Head of caudate nucleus (tissue), 42 donors: ENCODE measurements around the gene SHANK3.
"Not testable (repeated sequence)": the region's sequence is repeated elsewhere in the genome, so short reads cannot be mapped to it uniquely, and the experiment has no call there.

Source experiments
- DNase-seq, 42 donors: peaks; one replicate each; pipeline versions ENCODE4 v3.0.0 to v3.0.0-alpha.2; 2020 to 2021; ENCODE audit warnings: mixed read lengths in 7 of 42
- intact Hi-C: fragments of 100-400 bp; cut with DNase I; formaldehyde crosslinking; loops from one replicate; pipeline ENCODE4 v1.15.0; 2022

SHANK3 gene

GRCh38 chr22:50643021-50643820, 29.4 kb upstream of the SHANK3 start:
- DNase-seq, result peak in 2 of 42 donors; percentile 5 to 24
- intact Hi-C loops, result not testable (repeated sequence)

DNA sequence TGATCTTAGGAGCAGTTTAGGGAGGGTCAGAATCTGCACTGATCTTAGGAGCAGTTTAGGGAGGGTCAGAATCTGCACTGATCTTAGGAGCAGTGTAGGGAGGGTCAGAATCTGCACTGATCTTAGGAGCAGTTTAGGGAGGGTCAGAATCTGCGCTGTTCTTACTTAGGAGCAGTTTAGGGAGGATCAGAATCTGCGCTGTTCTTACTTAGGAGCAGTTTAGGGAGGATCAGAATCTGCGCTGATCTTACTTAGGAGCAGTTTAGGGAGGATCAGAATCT, 28.9 kb upstream of the SHANK3 start:
- intact Hi-C loops, result not testable (repeated sequence)
- peak in 1 of 42 donors; percentile 6 for DNase-seq

DNA sequence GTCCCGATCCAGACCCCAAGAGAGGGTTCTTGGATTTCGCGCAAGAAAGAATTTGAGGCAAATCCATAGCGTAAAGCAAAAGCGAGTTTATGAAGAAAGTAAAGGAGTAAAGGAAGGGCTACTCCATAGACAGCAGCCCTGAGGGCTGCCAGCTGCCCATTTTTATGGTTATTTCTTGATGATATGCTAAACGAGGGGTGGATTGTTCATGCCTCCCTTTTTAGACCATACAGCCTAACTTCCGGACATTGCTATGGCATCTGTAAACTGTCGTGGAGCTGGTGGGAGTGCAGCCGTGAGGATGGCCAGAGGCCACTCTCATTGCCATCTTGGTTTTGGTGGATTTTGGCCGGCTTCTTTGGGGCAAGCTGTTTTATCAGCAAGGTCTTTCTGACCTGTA, 19.4 kb upstream of the SHANK3 start:
- intact Hi-C loops, result no loop called here
- no peak for DNase-seq

DNA sequence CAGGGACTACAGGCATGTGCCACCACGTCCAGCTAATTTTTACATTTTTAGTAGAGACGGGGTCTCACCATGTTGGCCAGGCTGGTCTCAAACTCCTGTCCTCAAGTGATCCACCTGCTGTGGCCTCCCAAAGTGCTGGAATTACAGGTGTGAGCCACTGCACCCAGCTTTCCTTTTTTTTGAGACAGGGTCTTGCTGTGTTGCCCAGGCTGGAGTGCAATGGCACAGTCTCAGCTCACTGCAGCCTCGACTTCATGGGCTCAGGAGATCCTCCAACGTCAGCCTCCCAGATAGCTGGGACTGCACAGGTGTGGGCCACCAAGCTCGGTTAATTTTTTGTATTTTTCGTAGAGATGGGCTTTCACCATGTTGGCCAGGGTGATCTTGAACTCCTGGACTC, 18.0 kb upstream of the SHANK3 start:
- intact Hi-C loops, result not testable (repeated sequence)

GRCh38 chr22:50656122-50657070, 16.2 kb upstream of the SHANK3 start:
- intact Hi-C loops, result no loop called here
- DNase-seq, result peak in 3 of 42 donors; percentile 20 to 62 (median 21)

More for the DNA sequence above, 18.0 kb upstream of the SHANK3 start:
- peak in 1 of 42 donors; percentile 2 for DNase-seq

- intact Hi-C loops, result no loop called here
- peak in 2 of 42 donors; percentile 10 to 25 for DNase-seq
Observed at GRCh38 chr22:50657925-50658324, 14.7 kb upstream of the SHANK3 start.

DNA sequence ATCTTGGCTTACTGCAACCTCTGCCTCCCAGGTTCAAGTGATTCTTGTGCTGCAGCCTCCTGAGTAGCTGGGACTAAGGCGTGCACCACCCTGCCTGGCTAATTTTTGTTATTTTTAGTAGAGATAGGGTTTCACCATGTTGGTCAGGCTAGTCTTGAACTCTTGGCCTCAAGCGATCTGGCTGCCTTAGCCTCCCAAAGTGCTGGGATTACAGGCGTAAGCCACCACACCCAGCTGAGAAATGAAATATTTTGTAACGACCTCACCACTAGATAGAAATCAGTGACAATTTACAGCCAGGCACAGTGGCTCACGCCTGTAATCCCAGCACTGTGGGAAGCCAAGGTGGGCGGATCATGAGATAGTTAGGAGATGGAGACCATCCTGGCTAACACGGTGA, 12.9 kb upstream of the SHANK3 start:
- DNase-seq, intact Hi-C loops: not testable (repeated sequence)

DNA sequence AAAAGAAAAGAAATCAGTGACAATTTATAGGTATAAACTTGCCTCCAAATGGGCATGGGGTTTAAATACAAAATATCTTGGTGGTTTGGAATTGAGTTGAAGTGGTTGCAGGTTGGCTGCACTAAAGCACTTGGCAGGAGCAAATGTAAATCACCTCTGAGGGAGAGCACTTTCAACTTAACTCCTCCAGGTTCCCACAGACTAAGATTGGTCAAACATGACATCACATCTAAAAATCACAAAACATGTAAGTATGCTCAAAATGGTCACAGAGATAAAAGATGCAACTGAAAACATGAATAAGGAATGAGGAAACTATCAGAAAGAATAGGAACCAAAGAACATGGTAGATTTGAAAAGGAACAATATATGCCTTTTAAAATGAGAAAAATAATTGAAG, 12.3 kb upstream of the SHANK3 start:
- no peak for DNase-seq
- intact Hi-C loops, result no loop called here

- intact Hi-C loops, result no loop called here
- DNase-seq, result peak in 2 of 42 donors; percentile 13 to 29
Observed at GRCh38 chr22:50665212-50665611, 7.4 kb upstream of the SHANK3 start.

DNA sequence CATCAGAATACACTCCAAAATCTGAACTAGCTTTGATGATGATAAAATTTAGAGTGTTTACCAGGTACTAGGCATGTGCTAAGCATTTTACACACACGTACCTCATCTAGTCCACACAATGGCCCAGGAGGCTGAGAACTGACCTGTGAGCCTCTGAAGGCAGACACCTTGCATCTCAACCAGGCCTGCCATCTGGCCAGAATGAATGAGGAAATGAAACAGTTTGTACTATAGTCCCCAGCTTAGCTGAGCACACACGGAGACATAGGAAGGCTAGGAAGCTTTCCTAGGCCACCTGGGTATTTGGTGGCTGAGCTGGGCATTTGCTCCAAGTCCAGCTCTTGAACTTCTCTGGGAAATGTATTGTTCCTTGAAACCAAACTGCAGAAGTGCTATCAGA, 6.9 kb upstream of the SHANK3 start:
- peak in 2 of 42 donors; percentile 7 to 22 for DNase-seq
- intact Hi-C loops, result no loop called here

- intact Hi-C loops, result no loop called here
- DNase-seq, result peak in 2 of 42 donors; percentile 16 to 38
Observed at GRCh38 chr22:50670513-50670912, 2.1 kb upstream of the SHANK3 start.

DNA sequence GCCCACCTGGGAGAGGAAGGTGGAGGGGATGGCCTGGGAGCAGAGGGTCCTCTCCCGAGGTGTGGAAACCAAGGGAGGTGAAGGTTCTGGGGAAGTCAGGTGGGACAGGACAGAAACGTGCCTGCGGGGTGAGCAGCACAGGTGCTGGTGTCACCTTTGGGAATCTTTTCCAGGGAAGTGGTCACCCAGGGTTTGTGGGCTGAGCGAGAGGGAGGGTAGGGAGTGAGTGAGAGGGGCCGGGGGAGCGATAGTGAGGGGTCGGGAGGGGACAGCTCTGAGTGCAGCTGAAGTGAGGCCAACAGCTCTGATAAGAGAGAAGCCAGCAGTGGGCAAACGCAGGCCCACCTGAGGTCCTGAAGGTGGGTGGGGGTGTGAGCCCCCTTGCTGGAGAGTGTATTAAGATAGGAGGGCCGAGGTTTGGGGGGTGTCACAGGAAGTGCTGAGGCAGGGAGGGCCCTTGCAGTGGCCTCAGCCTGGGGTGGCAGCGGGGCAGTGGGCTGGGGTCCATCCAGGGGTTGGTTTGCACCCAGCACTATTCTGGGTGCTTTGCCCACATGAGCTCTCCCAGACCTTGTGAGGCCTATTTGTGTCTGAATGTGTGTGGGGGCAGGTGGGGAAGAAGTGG, 1.6 kb upstream of the SHANK3 start:
- peak in 3 of 42 donors; percentile 5 to 27 (median 21) for DNase-seq
- intact Hi-C loops, result no loop called here

- DNase-seq, result peak in 3 of 42 donors; percentile 24 to 47 (median 34)
- intact Hi-C loops, result no loop called here
Observed at GRCh38 chr22:50671641-50672040, 982 bp upstream of the SHANK3 start.

DNA sequence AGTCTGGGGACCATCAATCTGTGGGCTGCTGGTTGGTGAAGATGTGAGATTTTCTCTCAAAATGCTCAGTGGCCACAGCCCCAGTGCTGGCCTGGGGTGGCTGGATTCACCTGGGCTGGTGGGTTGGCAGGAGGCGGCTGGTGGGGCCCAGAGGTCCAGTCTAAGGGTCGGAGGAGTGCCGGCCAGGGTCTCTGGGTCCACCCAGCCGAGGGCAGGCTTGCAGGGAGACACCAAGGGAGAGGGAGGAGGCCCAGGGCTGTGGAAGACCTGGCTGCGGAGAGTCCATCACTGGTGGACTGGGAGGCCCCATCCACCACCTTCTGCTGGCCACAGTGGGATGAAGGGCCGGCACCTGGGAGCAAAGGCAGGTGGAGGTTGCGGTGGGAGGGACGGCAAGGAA, 582 bp upstream of the SHANK3 start:
- intact Hi-C loops, result no loop called here
- DNase-seq, result peak in 2 of 42 donors; percentile 20 to 28

- DNase-seq, result peak in 40 of 42 donors; percentile 32 to 84 (median 67)
- intact Hi-C loops, result no loop called here
Observed at GRCh38 chr22:50673231-50674129, 857 bp downstream of the SHANK3 start.

GRCh38 chr22:50674130-50674500, 1.5 kb downstream of the SHANK3 start:
- peak in 12 of 42 donors; percentile 20 to 56 (median 36) for DNase-seq
- intact Hi-C loops, result no loop called here

DNA sequence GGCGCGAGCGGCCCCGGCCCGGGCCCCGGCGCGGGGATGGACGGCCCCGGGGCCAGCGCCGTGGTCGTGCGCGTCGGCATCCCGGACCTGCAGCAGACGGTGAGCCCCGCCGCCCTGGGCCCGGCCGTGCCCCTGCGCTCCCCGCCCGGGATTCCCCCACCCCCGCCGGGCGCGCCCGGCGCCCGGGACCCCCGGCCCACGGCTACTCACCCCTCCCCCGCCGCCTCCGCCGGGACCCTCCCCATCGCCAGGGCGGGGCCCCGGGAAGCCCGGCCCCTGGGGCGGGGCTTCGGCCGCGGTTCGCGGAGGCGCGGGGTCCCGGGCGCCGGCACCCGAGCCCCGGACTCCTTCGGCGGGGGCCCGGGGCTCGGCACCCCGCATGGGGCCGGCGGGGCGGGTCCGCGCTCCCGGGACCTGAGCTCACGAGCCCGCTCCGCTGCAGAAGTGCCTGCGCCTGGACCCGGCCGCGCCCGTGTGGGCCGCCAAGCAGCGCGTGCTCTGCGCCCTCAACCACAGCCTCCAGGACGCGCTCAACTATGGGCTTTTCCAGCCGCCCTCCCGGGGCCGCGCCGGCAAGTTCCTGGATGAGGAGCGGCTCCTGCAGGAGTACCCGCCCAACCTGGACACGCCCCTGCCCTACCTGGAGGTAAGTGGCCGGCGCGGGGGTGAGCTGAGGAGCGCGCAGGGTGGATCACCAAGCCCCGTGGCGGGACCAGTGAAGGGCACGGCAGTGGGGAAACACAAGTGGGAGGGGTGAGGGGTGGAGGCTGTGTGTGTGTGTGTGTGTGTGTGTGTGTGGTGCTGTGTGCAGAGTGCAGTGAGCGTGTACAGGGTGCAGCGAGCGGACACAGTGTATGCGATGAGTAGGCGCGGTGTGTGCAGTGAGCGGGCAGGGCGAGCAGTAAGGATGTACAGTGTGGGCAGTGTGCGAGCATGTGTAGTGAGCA, 2.3 kb downstream of the SHANK3 start:
- intact Hi-C loops, result no loop called here

More for the DNA sequence above, 2.3 kb downstream of the SHANK3 start:
- peak in 24 of 42 donors; percentile 19 to 70 (median 45) for DNase-seq
